ENCODE measurements around the gene HOXB2.
A peak's percentile ranks its signal among the peaks of the same experiment; 100 is the strongest.
"Not testable (repeated sequence)": the region's sequence is repeated elsewhere in the genome, so short reads cannot be mapped to it uniquely, and the experiment has no call there.

HOXB2 gene

DNA sequence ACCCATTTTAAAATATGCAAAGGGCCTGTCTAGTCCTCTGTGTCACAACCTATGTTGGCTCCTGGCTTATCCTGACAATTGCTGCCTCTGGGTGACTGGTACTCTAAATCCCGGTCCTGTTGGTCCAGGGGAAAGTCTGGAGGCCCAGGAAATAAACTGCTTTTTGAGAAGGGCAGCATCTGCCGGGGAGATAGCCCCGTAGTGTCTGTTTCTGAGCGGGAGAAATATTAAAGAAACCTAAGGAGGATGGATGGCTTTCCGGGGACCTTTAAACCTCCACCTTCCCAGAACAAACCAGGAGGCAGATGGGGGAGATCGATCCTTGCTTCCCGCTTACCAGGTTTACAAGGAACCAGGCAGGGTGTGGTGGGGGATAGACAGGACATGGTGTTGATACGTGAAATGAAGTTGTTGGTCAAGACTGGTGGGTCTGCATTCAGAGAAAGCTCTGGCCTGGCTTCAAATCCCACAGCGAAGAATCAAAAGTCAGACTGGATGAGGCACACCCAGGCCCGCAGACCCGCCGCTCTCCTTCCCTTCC, 3.8 kb downstream of the HOXB2 start:
- no peak for DNase-seq

DNA sequence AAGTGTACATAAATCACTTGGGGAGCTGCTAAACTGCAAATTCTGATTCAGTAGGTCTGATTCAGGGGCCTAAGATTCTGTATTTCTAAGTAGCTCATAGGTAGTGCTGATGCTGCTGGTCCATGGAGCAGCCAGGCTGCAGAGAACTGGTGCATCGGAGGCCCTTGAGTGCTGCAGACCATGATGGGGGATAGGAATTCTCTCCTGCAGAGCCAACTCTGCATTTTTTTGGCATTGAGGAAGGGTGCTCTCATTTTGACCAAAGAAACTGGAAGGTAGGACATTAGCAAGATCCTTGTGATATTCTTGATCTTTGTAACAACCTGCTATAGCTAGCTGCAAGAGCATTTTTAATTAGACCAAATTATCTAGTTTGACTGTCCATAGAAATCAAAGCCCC, 4.7 kb downstream of the HOXB2 start:
- DNase-seq: peak; percentile 66

DNA sequence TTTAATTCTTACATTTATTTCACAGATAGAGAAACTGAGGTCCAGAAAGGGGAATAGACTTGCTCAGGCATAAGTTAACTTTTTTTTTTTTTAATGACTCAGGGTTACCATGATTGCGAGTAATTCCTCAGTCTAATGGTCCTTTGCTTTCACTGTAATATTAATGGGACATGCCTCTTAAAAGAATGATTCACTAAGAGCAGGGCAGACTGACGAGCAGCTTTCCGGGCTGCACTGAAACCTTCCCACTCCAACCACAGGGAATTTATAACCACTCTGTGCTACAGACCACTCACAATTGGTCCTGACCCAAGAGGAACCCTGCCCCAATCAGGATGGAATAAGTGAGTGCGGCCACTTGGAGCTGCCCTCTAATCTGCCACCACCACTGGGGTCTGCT, 5.7 kb downstream of the HOXB2 start:
- peak; percentile 86 for DNase-seq

DNA sequence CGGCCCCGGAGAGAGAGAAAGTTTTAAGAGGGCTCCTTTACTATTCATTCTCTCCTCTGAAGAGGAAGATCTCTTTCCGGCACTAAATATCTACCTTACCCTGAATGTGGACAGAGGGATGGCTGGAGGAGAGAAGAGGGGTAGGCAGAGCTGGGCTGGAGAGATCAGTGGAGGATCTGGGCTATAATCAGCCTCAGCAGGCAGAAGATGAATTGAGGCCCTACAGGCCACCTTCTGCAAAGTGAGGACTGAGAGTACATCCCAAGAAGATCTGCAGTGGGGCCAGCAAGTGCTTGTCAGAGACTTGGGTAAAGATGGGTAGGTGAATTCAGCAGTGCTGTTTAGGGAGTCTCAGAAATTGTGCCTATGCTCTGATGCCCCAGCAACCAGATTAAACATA, 7.6 kb downstream of the HOXB2 start:
- no peak for DNase-seq

DNA sequence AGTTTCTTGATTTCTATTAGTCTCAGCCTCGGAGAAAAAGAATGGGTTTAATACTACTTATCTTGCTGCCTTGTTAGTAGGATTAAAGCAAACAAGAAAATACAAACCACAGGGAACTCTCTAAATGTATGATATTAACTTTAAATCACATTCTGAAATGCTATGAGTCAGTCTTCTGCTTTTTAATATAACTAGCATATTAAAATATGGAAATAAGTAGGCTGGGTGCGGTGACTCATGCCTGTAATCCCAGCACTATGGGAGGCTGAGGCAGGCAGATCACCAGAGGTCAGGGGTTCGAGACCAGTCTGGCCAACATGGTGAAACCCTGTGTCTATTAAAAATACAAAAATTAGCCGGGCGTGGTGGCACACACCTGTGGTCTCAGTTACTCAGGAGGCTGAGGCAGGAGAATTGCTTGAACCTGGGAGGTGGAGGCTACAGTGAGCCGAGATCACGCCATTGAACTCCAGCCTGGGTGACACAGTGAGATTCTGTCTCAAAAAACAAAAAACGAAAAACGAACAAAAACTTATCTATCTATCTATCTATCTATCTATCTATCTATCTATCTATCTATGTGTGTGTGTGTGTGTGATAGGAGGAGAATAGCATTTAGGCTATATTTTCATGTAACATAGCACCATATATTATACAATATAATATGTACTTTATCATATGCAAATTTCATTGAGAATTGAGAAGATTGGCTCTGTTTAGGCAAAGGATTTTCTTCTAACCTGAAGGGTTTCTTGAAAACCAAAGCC, 8.9 kb downstream of the HOXB2 start:
- DNase-seq: not testable (repeated sequence)

DNA sequence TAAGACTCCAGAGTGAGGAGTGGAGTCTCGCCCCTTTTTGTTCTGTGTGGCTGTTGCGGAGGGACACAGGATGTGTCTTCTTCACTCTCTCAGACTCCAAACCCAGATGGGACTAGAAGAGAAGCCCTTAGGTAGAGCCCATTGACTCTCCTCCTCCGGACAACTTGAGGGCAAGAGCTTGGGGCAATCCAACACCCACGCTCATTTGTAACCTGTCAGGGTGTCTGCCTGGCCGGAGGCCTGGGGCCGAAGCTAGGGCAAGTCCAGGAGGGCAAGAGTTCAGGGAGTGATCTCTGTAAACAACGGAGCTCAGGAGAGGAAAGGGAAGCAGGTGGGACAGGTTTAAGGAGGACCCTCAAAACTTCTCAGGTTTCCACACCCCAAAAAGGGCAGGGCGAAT, 12.6 kb downstream of the HOXB2 start:
- DNase-seq: no peak

DNA sequence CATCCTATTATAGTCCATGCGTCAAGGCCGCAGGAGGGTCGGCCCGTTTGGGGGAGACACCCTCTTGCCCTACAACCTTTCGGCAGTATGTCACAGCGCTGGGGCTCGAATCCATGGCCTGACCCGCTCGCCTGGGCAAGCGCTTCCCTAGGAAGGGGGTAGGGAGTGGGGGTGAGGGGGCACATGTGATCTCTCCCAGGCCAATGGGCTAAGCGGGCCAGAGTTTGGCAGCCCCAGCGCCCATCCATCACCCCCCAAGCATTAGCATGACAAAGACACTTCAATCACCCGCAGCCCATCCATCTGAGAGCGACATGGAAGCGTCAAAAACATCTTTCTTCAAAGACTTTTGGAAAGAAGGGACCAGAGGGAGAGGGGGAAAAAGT, 14.0 kb downstream of the HOXB2 start, which contains the start of gene HOXB1:
TSS of gene HOXB1 (minus strand) at position 125 of the 386 bp plus-strand sequence. CDS start at position 18, 107 bp downstream.
- DNase-seq: no peak

DNA sequence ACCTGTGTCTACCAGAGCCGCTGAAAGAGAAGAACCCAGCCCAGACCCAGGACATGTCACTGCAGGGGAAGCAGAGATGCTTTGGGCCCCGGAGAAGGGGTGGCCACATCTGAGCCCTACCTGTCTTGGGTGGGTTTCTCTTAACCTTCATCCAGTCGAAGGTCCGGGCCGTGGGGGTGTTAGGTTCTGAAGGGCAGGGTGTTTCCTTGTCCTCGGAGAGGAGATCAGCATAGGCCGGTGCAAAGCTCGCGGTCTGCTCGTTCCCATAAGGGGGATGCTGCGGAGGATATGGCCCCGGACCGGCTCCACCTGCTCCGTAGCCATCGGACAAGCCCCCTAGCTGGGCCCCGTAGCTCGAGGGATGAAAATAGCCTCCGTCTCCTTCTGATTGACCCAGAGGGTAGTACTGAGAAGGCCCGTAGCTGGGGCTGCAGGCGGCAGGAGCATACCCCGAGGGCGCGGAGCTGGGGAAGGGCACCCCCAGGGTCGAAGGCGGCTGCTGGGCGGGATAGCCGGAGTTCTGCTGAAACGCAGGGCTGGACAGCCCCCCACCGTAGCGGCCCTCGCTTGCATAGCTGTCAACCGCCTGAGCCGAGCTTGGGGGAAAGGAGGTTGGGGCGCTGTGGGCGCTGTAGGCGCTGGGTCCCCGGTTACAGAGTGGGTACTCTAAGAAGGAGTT, 14.6 kb downstream of the HOXB2 start:
- DNase-seq: no peak

DNA sequence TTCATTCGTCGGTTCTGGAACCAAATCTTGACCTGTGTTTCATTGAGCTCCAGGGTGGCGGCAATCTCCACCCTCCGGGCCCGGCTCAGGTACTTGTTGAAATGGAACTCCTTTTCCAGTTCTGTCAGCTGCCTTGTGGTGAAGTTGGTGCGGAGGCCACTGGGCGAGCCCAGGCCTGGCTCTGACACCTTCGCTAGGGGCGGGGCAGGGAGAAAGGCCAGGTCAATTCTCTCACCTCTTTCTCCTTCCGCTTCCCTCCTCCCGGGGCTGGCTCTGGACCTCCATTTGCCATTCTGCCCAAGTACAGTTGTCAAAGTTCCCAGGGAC, 15.3 kb downstream of the HOXB2 start:
- DNase-seq: no peak

DNA sequence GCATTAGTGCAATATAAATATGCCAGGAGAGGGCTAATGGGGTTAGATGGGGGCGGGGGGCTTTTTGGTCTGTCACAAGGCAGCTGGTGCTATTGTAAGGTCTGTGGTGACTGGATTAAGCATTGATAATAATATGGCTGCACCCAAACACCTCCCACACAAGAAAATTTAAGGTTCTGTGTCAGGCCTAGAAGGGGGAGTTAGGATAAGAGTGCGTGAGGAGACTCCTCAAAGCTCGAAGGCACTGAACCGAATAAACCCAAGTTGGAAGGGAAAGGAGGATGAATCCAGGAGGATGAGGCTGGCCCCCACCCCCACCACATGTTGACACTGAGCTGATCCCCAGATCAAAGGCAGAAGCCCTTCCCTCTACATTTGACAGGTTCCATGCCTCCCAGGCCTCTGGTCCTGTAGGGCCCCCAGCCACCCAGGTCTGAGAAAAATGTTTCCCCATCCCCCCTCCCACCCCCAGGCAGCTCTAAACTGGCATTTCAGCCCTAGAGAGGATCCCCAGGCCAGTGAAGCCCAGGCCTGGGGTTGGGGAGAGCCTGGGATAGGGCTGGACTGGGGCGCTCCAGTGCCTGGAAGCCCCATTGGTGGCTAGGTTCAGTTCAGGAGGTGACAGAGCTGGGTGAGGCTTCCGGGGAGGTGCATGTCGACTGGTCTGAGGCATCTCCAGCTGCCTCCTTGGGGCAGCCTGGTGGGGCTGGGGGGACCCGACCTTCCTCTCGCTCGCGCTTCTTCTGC, 15.8 kb downstream of the HOXB2 start:
- DNase-seq: no peak

DNA sequence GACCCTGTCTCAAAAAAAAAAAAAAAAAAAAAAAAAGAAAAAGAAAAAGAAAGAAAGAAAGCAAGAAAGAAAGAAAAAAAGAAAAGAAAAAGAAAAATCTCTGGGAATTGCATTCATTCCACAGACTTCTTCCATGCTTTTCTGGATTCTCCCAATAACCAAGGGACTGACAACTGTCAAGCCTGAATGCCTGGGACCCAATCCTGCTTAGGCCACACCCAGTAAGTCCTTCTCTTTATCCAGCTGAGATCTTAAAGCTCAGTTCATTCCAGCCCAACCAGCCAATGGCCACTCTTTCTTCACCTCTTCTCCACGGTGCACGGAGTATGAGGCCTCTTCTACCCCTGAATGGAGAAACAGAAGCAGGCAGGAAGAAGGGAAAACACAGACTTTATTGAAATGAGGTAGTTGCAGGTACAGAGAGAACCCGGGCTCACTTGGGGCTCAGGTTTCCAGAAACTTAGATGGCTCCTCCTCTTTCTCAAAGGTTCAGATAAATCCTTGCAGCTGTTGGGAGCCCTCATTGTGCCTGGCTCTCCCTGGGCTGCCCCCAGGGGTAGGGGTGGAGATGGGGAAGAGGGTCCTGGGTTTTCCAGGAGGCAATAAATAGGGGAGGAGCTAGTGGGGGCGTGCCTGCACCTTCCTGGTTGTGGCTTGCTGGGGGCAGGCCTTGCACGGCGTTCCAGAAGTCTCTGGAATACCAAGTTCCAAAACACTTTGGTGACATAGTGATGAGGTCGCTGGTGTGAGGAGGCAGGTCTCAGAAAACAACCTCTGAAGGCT, 16.6 kb downstream of the HOXB2 start:
- no peak for DNase-seq

DNA sequence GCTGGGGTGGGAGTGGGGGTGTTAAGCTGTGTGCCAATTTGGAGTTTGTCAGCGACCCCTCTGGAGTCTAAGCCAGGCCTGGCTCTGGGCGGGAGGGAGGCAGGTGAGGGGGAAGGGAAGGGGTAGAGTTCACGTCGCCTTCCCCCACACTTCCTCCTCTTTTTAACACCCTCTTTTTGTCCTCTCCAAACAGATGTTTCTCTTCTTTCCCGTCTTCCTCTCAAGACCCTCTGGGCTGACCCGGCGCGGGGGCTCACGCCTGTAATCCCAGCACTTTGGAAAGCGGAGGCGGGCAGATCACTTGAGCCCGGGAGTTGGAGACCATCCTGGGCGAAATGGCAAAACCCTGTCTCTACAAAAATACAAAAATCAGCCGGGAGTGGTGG, 17.4 kb downstream of the HOXB2 start:
- no peak for DNase-seq

DNA sequence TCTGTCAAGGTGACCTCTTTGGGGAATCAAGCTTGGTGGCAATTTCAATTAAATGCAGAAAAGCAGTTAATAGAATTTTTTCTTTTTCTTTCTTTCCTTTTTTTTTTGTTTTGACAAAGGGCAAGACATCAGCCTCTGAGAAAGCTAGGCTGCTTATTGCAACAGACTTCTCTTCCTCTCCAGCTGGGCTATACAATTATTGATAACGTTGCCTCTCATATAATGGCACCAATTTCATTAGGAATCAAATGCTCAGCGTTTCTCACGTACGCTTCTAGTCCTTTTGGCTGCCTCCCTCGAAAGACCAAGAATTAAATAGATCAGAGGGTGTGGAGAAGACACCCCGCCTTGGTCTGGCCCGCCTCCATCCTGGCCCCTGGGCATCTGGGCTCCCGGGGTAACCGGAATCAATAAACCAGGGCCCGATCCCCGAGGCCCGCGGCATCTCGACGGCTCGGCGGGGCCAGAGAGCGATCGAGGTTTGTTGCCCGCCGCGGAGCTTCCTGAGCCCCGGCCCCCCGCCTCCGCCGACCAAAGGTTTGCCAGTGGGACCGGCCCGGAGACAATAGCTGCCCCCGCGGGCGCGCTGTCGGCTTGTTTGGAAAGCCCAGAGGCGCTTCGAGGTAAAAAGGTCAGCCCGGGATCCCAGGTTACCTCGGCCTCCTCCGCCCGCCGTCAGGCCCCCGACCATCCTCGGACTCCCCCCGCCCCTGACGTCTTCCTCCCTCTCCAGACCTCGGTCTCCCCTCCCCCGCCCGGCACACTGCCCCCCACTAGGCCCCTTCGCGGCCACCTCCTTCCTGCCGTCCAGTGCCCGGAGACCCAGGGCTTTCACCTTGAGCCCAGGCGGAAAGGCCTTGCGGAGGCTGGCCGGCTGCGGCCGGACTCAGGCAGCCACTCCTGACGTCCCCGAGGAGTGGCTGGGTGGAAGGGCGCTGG, 18.0 kb downstream of the HOXB2 start:
- DNase-seq: no peak

DNA sequence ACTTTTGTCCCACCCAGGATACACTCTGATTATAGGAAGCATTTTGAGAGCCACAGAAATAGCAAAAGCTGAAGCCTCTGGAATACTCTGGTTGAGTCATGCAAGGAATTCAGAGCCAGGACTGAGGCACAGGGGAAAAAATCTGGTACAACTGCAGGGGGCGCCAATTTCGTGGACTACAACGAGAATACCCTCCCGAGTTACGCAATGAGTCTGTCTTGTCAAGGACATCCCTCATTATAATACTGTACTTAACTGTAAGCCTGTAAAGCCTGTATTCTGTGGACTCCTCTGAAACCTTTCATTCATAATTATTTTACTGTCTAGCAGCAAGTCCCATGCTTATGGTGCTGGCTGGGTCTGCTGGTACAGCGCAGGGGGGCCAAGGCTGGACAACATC, 21.9 kb downstream of the HOXB2 start:
- DNase-seq: peak; percentile 40

DNA sequence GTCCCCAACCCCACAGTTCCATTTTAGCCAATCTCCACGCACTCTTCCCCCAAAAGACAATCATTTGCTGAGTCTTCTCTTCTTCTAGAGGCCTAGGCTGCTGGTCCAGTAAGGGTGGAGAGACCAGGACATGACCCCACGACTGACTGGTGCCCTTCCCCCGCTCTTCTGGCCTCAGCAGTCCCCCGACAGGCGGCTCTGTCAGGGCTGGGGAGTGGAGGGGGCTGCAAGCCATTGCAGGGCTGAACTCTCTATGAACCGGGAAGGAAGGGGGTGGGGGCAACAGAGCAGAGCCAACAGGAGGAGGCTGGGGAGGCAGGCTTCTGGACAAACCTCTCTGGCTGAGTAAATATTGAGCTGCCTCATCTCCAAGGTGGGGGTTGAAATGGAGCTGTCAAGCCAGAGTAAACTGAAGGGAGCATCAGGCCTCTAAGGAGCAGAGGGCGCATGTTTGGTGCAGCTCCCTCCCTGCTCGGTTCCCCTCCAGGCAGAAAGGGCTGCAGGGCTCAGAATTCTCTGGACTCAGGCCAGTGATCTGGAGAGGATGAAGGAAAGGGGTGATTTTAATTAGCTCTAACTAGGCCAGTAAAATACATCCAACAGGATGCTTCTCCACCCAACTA, 22.8 kb downstream of the HOXB2 start:
- DNase-seq: peak; percentile 53

DNA sequence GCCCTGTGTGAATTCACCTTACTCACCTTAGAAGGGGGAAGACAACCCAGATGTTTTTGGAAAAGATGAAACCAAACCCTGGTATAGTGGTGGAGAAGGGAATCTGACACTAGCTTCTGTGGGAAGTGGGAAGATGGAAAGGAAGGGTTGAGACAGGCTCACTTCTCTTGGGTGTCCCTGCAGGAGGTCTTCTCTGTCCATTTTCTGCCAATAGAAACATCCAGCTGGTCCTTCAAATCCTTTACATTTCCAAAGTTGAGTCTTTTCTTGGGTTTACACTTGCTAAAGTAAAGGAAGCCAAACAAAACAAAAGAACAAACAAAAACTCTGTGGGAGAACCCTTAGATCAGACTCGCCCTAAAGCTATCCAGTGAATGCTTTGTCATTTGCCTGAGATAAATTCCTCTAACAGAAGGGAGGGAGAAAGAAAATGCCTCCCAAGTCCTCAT, 24.3 kb downstream of the HOXB2 start:
- peak; percentile 72 for DNase-seq

DNA sequence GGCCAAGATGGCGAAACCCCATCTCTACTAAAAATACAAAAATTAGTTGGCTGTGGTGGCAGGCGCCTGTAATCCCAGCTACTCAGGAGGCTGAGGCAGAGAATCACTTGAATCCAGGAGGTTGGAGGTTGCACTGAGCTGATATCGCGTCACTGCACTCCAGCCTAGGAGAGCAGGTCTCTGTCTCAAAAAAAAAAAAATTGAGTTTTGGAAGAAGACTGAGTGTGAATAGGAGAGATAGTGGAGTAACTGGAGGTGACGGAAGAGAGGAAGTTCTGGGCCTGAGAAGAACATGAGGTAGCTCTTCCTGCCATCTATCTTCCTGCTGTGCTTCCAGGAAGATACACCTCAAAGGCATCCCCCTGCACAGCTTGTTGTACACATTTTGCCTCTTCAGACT, 25.5 kb downstream of the HOXB2 start:
- no peak for DNase-seq

DNA sequence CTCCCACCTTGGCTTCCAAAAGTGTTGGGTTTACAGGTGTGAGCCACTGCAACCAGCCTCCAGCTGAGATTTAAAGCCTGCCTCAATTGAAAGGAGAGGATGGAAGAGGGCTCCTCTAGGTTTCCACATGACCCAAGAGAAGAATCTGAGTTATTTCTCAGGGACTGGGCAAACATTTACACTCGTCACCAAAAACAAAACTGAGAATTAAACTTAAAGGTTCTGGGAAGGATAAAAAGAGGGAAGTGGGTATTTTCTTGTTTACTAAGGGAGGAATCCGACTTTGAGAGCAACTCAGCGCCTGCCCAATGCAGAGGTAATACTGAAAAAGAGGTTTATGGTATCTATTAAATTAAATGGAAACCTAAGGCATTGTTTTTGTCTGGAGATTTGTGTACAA, 27.4 kb downstream of the HOXB2 start:
- no peak for DNase-seq

DNA sequence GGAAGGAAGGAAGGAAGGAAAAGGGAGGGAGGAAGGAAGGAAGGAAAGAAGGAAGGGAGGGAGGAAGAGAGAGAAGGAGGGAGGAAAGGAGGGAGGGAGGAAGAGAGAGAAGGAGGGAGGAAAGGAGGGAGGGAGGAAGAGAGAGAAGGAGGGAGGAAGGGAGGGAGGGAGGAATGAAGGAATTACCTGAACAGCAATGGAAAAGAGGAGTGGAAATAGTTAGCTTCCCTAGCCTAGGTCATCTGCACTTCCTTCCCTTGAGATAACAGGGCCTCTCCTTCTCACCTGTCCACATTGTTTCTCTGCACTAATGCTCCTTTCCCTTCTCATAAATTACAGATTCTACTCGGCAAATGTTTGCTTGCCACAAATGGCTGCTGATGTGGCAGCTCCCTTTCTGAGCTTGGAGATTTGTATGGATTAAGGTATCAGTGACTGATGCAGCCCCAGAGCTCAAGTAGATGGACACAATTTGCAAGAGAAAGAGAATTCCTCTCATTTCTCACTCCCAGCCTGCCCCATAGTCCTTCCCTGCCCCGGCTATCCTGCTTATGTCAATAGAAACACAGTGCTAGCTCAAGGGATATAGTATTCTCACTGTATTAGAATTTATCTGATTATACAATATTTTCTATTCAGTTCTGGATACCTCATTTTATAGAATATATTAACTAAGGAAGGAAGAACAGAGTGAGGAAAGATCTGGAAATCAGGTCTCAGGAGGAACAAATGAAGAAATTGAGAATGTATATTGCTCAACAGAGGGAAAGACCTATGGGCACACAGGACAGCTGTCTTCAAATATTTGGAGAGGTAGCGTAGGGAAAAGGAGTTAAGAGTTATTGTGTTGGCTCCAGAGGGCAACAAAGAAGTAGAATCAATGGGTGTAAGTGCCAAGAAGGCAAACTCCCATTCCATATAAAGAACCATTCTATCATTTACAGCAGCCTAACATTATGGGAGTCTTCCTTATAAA, 28.7 kb downstream of the HOXB2 start:
- no peak for DNase-seq

DNA sequence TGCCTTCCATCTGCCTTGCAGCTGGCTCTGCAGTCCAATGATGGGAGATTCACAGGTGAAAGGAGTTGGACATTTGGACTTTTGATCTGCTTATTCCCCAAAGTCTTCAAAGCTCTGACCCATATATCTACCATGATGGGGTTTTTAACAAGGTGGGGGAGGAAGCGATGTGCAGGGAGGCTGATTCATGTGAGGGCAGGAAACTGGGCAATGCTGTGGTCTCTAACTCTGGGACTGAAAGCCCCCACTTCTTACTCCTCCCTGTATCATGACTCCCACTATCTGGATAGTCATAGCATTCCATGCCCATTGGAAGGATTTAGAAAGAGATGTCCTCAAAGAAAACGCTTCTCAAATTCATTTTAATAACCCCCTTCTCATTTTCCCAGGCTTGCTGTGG, 30.4 kb downstream of the HOXB2 start:
- DNase-seq: no peak
